GM21528 (cell line): ENCODE results near the gene IL23R.

Source experiments
- ATAC-seq: cut with Tn5 transposase; IDR thresholded peaks from one replicate; pipeline ENCODE4 v1.9.1; 2021; ENCODE audit warnings: mild to moderate bottlenecking, moderate library complexity; ENCODE audit not compliant: unreplicated experiment, low FRiP score

Gene IL23R

GRCh38 chr1:67290236-67290635 lies 124.0 kb downstream of the IL23R start:
- ATAC-seq, result no peak

GRCh38 chr1:67294836-67295617 lies 128.8 kb downstream of the IL23R start:
- no peak for ATAC-seq

GRCh38 chr1:67298762-67299161 lies 132.5 kb downstream of the IL23R start:
- ATAC-seq, result no peak

GRCh38 chr1:67299296-67299695 lies 133.0 kb downstream of the IL23R start:
- ATAC-seq, result no peak

GRCh38 chr1:67300561-67300960 lies 134.3 kb downstream of the IL23R start:
- ATAC-seq, result no peak

GRCh38 chr1:67304023-67304422 lies 137.8 kb downstream of the IL23R start:
- ATAC-seq, result no peak

GRCh38 chr1:67306547-67306946 lies 140.3 kb downstream of the IL23R start:
- ATAC-seq, result no peak

- ATAC-seq, result peak; percentile 49
Measured at GRCh38 chr1:67307251-67308060, 141.2 kb downstream of the IL23R start, which contains the start of gene IL12RB2. Gene IL12RB2 (plus strand): TSS chr1:67307873. CDS start chr1:67320369, 12,496 bp downstream.

GRCh38 chr1:67308136-67308535 lies 141.9 kb downstream of the IL23R start:
- peak; percentile 21 for ATAC-seq
